ENCODE measurements around the gene TBC1D14.

TBC1D14 gene

GRCh38 chr4:7027913-7028312 is 118.3 kb downstream of the TBC1D14 start:
- DNase-seq = no peak

- no peak for DNase-seq
Measured at GRCh38 chr4:7029212-7029611, 119.6 kb downstream of the TBC1D14 start.

- DNase-seq = no peak
Measured at GRCh38 chr4:7029921-7030320, 120.3 kb downstream of the TBC1D14 start.

- DNase-seq = no peak
Measured at GRCh38 chr4:7030856-7031255, 121.2 kb downstream of the TBC1D14 start.

GRCh38 chr4:7031558-7032449 is 122.2 kb downstream of the TBC1D14 start:
- DNase-seq = no peak

- no peak for DNase-seq
Measured at GRCh38 chr4:7032596-7032995, 123.0 kb downstream of the TBC1D14 start.

- no peak for DNase-seq
Measured at GRCh38 chr4:7034262-7035081, 124.8 kb downstream of the TBC1D14 start.

- DNase-seq = no peak
Measured at GRCh38 chr4:7037425-7037824, 127.8 kb downstream of the TBC1D14 start.

GRCh38 chr4:7040765-7041164 is 131.1 kb downstream of the TBC1D14 start:
- no peak for DNase-seq

- no peak for DNase-seq
Measured at GRCh38 chr4:7041246-7041645, 131.6 kb downstream of the TBC1D14 start.

GRCh38 chr4:7041801-7042502 is 132.3 kb downstream of the TBC1D14 start:
- no peak for DNase-seq

GRCh38 chr4:7042503-7043283 is 133.1 kb downstream of the TBC1D14 start:
- DNase-seq = peak; percentile 92

- DNase-seq = peak; percentile 50
Measured at GRCh38 chr4:7043284-7044136, 133.9 kb downstream of the TBC1D14 start, which contains the start of gene TADA2B. TSS of gene TADA2B (plus strand) at chr4:7043372. CDS start at chr4:7043580, 208 bp downstream.

GRCh38 chr4:7044137-7044930 is 134.7 kb downstream of the TBC1D14 start:
- DNase-seq = no peak

- DNase-seq = no peak
Measured at GRCh38 chr4:7045553-7045952, 135.9 kb downstream of the TBC1D14 start.

GRCh38 chr4:7045961-7046921 is 136.6 kb downstream of the TBC1D14 start:
- no peak for DNase-seq

GRCh38 chr4:7046971-7047370 is 137.3 kb downstream of the TBC1D14 start:
- no peak for DNase-seq

- DNase-seq = no peak
Measured at GRCh38 chr4:7048642-7049041, 139.0 kb downstream of the TBC1D14 start.

- DNase-seq = no peak
Measured at GRCh38 chr4:7049295-7049694, 139.7 kb downstream of the TBC1D14 start.

Measured in stimulated activated CD4-positive, alpha-beta T cell treated with anti-CD3 and anti-CD28 coated beads, Interleukin-4, amount 100 ng/mL, for 24 hours (primary cell).